Body of pancreas (tissue), 4 donors: Measurements from ENCODE around the gene KCNQ1OT1. TPM values are rescaled to one million over a fixed set of nuclear protein-coding genes. Genes with fewer than 3 reads are reported as not detected.
A peak's percentile ranks its signal among the peaks of the same experiment; 100 is the strongest.

ENCODE experiments used
- ATAC-seq: fragments of 150-250 bp; one replicate; pipeline ENCODE4 v1.9.1; 2016
- DNase-seq, 4 donors: peaks; one replicate each; pipeline ENCODE4 v3.0.0-alpha.2; 2019
- H3K27ac ChIP-seq, 4 donors: fragments of 200-600 bp; sonication (generic); 1 replicate in 3 of 4; 2 replicates in 1 of 4; pipeline versions ENCODE4 v1.5.1 to v1.6.1; 2016 to 2019; ENCODE audit warnings: mild to moderate bottlenecking in 1 of 4, mixed read lengths in 1 of 4, moderate library complexity in 1 of 4
- H3K27me3 ChIP-seq, 2 donors: fragments of 200-600 bp; sonication (generic); one replicate each; pipeline ENCODE4 v1.6.0; 2016; ENCODE audit warnings: mild to moderate bottlenecking in 1 of 2
- H3K36me3 ChIP-seq, 2 donors: fragments of 200-600 bp; sonication (generic); replicated peaks in 1 of 2; 2 replicates each; pipeline ENCODE4 v1.5.1; 2016; ENCODE audit warnings: low read depth in 2 of 2; ENCODE audit not compliant: insufficient read depth in 1 of 2
- H3K4me1 ChIP-seq: fragments of 200-600 bp; sonication (generic); one replicate; pipeline ENCODE4 v1.6.0; 2016
- H3K4me3 ChIP-seq, 2 donors: fragments of 200-600 bp; sonication (generic); 1 replicate in 1 of 2; 2 replicates in 1 of 2; pipeline ENCODE4 v1.5.1; 2016 to 2019
- H3K9me3 ChIP-seq, 3 donors: fragments of 200-600 bp; sonication (generic); 1 replicate in 2 of 3; 2 replicates in 1 of 3; pipeline ENCODE4 v1.5.1; 2016
- CTCF ChIP-seq, 7 experiments: fragments of 450-650 bp in 4 of 7; fragments of 200-600 bp in 3 of 7; sonication (generic) in 3 of 7; IDR thresholded peaks; one replicate each; pipeline ENCODE4 v1.5.1; 2016 to 2019; ENCODE audit warnings: antibody characterized with exemption in 7 of 7
- POLR2A ChIP-seq, 3 donors: fragments of 450-650 bp; IDR thresholded peaks; one replicate each; pipeline ENCODE4 v1.6.1; 2016; ENCODE audit warnings: antibody characterized with exemption in 3 of 3, mild to moderate bottlenecking in 2 of 3
- WGBS, 2 donors: methylation state at CpG; one replicate each; pipeline ENCODE4 v1.1.5; 2017; 5-methylcytosine and 5-hydroxymethylcytosine counted together
- intact Hi-C: fragments of 100-400 bp; cut with DNase I; formaldehyde crosslinking; loops from one replicate; pipeline ENCODE4 v1.15.1; 2023
- total RNA-seq, 2 donors: library from RNA; depleted of rRNA; stranded (reverse); fragments of >200 nt; gene quantifications; one replicate each; pipeline ENCODE4 v1.1.0, GENCODE V29; 2016

The KCNQ1OT1 gene
- total RNA-seq, 2 donors from 2014 or later = 3.6 to 9.2 TPM

DNA sequence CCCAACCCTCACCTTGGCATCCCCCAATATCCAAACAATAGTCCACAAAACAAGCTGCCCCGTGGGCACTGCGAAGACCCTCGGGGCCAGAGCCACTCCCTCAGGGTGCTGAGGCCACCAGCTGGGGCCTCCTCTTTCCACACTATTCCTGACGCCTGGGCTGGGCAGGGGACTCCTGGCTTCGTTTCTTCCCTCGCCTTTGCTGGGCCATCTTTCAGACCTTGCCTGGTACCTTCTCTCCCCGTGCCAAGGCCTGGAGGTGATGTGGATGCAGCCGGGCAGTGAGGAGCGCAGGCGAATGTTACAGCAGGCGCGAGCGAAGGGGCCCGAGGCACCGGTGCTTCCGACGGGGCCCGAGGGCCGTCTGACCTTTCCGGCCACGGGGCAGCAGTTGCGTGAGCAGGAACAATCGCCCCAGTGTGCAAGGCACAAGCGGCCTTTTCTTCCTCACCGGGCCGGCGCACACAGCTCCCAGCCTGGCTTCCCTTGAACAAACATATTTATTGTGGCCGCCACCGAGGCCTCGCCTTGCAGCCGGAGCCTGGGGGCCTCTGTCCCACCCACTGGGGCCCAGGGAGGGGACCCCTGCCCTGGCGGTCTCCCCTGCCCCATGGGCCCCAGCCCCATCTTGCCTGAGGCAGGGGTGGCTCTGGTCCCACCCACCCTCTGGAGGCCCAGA, 32.6 kb upstream of the KCNQ1OT1 start:
- Histone ChIP-seq H3K4me3 (no peak overlapping the region), H3K36me3 (no peaks in the 10 kb centered on the region), H3K27me3 (no peaks in the 10 kb centered on the region), H3K27ac (peak overlapping the region in 3 of 4 donors; percentile 12 to 87 (median 87)), H3K9me3 (no peaks in the 10 kb centered on the region), H3K4me1 (peaks cover 43% of the 10 kb centered on the region)
- intact Hi-C loops = no loop called here
- DNase-seq (no peak), ATAC-seq (no peak)
- 83 to 89% methylated on average over 26 to 30 of the region's 32 CpGs for WGBS, 2 donors
- TF ChIP-seq POLR2A (IDR thresholded peaks at IDR 0.05) = no peak
- no peak for TF ChIP-seq CTCF (IDR thresholded peaks at IDR 0.05)

DNA sequence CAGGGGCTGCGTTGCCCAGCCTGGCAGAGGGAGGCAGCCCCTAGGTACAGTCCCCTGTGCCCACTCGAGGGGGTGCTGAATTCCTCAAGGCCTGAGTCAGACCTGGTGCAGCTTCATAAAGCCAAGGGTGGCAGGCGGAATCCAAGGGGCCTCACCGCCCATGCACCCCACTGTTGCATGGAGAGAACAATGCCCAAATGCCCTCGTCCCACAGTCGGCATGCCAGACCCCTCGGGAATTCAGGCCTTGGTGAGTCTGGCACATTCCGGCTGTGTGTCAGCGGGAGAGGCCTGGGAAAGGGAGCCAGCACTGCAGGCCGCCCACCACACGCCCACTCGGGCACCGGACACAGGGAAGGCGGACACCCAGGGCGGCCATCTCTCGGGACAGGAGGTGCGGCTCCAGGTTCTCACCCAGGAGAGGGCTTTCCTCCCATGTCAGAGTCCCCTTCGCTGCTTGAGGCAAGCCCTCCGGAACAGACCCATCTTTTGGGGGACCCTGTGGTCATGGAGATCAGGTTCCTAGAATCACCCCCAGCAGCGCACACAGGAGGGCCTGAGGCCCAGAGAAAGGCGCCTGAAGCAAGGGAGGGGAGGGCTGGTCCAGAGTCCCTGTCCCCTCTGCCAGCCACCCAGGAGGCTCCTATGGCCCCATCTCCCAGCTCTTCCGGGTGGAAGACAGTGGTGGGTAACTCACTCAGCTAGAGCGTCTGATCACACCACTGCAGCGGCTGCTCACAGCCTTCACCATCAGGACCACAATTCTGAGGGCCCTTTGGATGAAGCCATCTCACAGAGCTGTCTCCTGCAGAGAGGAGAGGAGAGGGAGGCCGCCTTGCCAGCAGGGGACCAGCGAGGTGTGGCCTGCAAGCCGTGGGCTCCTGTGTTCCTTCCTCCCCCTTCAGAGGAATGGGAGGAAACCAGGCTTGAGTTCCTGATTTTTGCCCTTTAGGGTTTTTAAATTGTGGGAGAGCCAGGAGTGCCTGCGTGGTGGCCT, 31.6 kb upstream of the KCNQ1OT1 start:
- intact Hi-C loops = no loop called here
- DNase-seq (peak in 1 of 4 donors; percentile 20), ATAC-seq (peak; percentile 6)
- no peaks in the 10 kb centered on the region for H3K9me3 ChIP-seq
- no peaks in the 10 kb centered on the region for H3K27me3 ChIP-seq
- H3K4me3 ChIP-seq = no peak overlapping the region
- WGBS, 2 donors = 77 to 79% methylated on average over 13 to 28 of the region's 28 CpGs
- H3K27ac ChIP-seq = peak overlapping the region; percentile 25 to 87 (median 84)
- H3K36me3 ChIP-seq = no peaks in the 10 kb centered on the region
- H3K4me1 ChIP-seq = peaks cover 52% of the 10 kb centered on the region
- TF ChIP-seq POLR2A (IDR thresholded peaks at IDR 0.05) (no peak), CTCF (IDR thresholded peaks at IDR 0.05) (no peak)

DNA sequence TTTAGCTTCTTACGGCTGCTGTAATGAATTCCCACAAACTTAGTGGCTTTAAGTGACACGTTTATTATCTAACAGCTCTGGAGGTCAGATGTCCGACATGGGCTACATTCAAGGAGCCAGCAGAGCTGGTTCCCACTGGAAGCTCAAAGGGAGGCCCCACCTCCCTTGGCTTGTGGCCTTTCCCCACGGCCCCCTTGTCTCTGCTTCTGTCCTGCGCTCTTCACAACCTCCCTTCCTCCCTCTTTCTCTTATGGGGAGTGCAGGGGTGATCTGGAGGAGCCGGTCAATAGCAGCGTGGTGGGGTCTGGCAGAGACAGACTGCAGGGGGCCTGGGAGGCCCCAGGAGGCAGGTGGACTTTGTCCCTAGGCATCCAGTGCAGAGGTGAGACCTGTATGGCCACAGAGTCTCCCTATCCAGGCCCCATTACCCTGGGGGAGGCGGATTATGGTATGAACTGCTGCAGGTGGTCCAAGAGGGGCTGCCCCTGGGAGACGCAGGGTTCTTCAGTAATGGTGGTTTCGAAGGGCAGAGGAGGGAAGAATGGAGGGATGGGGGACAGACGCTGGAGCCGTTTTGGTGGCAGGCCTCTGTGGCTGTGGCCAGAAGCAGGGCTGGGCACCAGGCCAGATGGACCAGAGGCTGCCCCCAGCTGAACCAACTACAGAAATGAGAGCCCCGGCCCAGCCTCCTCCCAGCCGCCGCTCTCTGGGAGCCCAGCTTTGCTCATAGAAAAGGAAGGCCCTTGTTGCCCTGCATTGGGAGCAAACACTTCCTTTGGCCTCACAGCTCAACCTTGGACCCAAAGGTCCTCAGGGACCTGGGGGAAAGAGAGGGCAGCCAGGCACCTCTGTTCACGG, 30.7 kb upstream of the KCNQ1OT1 start:
- 60 to 63% methylated on average over 11 to 16 of the region's 16 CpGs for WGBS, 2 donors
- ATAC-seq (peak; percentile 41), DNase-seq (peak; percentile 36 to 57 (median 47))
- Histone ChIP-seq H3K36me3 (no peaks in the 10 kb centered on the region), H3K27ac (peak overlapping the region; percentile 39 to 87 (median 84)), H3K4me3 (no peak overlapping the region), H3K9me3 (no peaks in the 10 kb centered on the region), H3K4me1 (peaks cover 60% of the 10 kb centered on the region), H3K27me3 (no peaks in the 10 kb centered on the region)
- intact Hi-C loops = no loop called here
- TF ChIP-seq CTCF (IDR thresholded peaks at IDR 0.05) (no peak), POLR2A (IDR thresholded peaks at IDR 0.05) (no peak)

GRCh38 chr11:2729841-2730240, 30.0 kb upstream of the KCNQ1OT1 start:
- Histone ChIP-seq H3K27me3 (no peaks in the 10 kb centered on the region), H3K36me3 (no peaks in the 10 kb centered on the region), H3K4me3 (no peak overlapping the region), H3K4me1 (peaks cover 67% of the 10 kb centered on the region), H3K9me3 (no peaks in the 10 kb centered on the region), H3K27ac (peak overlapping the region; percentile 39 to 87 (median 84))
- WGBS, 2 donors = 90 to 93% methylated on average over 9 of the region's 9 CpGs
- no peak for DNase-seq
- TF ChIP-seq CTCF (IDR thresholded peaks at IDR 0.05) (no peak), POLR2A (IDR thresholded peaks at IDR 0.05) (no peak)
- no peak for ATAC-seq
- intact Hi-C loops = no loop called here
